HEK293 (cell line): ENCODE data around the gene UBASH3B.

Experiments
- CTCF ChIA-PET: fragments of 350-600 bp; formaldehyde crosslinking; extraction: SDS; loops from one replicate; lab custom pipeline; 2021; ENCODE audit warnings: antibody characterized with exemption; lab: Yijun Ruan, JAX
- POLR2A ChIA-PET: fragments of 300-600 bp; formaldehyde crosslinking; extraction: SDS; loops from one replicate; lab custom pipeline; 2020; ENCODE audit warnings: antibody characterized with exemption, inconsistent platforms; lab: Yijun Ruan, JAX
- H3K27ac ChIP-seq: fragments of 200-500 bp; sonication (Bioruptor generic); 2 replicates; pipeline ENCODE4 v1.5.1; 2014; ENCODE audit warnings: low read depth, low read length, control low read depth, inconsistent platforms; ENCODE audit errors: extremely low read depth
- H3K36me3 ChIP-seq, 2 experiments: fragments of 200-500 bp in 1 of 2; sonication (Bioruptor generic) in 1 of 2; 1 replicate in 1 of 2; 2 replicates in 1 of 2; pipeline ENCODE4 v1.5.1; 2014 to 2017; ENCODE audit warnings: inconsistent platforms in 2 of 2, low read length in 2 of 2; ENCODE audit not compliant: control insufficient read depth in 2 of 2, insufficient read depth in 1 of 2
- H3K4me1 ChIP-seq: fragments of 200-500 bp; sonication (Bioruptor generic); 2 replicates; pipeline ENCODE4 v1.5.1; 2014; ENCODE audit warnings: mild to moderate bottlenecking, low read length, inconsistent platforms; ENCODE audit not compliant: control insufficient read depth, insufficient read depth
- H3K4me3 ChIP-seq: 2 replicates; pipeline ENCODE4 v1.5.1; 2011; ENCODE audit warnings: low read depth, mild to moderate bottlenecking, control low read depth, low read length, moderate library complexity
- H3K9me3 ChIP-seq: fragments of 200-500 bp; sonication (Bioruptor generic); 2 replicates; pipeline ENCODE4 v1.5.1; 2014; ENCODE audit warnings: low read depth, low read length, inconsistent platforms; ENCODE audit not compliant: control insufficient read depth, insufficient read depth
- ELK4 ChIP-seq: IDR thresholded peaks from 2 replicates; pipeline ENCODE4 v1.6.1; 2011; ENCODE audit warnings: mild to moderate bottlenecking, low read depth, low read length, borderline replicate concordance
- FEZF1 ChIP-seq: fragments of 450-650 bp; formaldehyde crosslinking; IDR thresholded peaks from 2 replicates; pipeline ENCODE4 v1.5.1; 2016; ENCODE audit warnings: missing biosample characterization, missing genetic modification characterization
- KLF17 ChIP-seq: fragments of 450-650 bp; formaldehyde crosslinking; IDR thresholded peaks from 2 replicates; pipeline ENCODE4 v1.5.1; 2016; ENCODE audit warnings: missing biosample characterization, missing genetic modification characterization
- RBAK ChIP-seq: fragments of 450-650 bp; formaldehyde crosslinking; IDR thresholded peaks from 2 replicates; pipeline ENCODE4 v1.5.1; 2016; ENCODE audit warnings: missing biosample characterization, missing genetic modification characterization
- SCRT2 ChIP-seq: fragments of 450-650 bp; formaldehyde crosslinking; IDR thresholded peaks from 2 replicates; pipeline ENCODE4 v1.5.1; 2016; ENCODE audit warnings: missing biosample characterization, missing genetic modification characterization
- ZBTB11 ChIP-seq: fragments of 450-650 bp; formaldehyde crosslinking; conservative IDR thresholded peaks from 2 replicates; pipeline ENCODE4 v1.5.1; 2016; ENCODE audit warnings: low read depth, missing biosample characterization, missing genetic modification characterization
- ZFP3 ChIP-seq: fragments of 450-650 bp; formaldehyde crosslinking; IDR thresholded peaks from 2 replicates; pipeline ENCODE4 v1.5.1; 2016; ENCODE audit warnings: low read depth, missing biosample characterization, missing genetic modification characterization
- ZNF146 ChIP-seq: fragments of 450-650 bp; formaldehyde crosslinking; IDR thresholded peaks from 2 replicates; pipeline ENCODE4 v1.5.1; 2016; ENCODE audit warnings: missing biosample characterization, missing genetic modification characterization
- ZNF202 ChIP-seq: fragments of 450-650 bp; formaldehyde crosslinking; IDR thresholded peaks from 2 replicates; pipeline ENCODE4 v1.5.1; 2016; ENCODE audit warnings: missing biosample characterization, missing genetic modification characterization, borderline replicate concordance
- ZNF214 ChIP-seq: fragments of 450-650 bp; formaldehyde crosslinking; IDR thresholded peaks from 2 replicates; pipeline ENCODE4 v1.5.1; 2017; ENCODE audit warnings: missing biosample characterization, mild to moderate bottlenecking, missing genetic modification characterization, borderline replicate concordance
- ZNF24 ChIP-seq: fragments of 450-650 bp; formaldehyde crosslinking; IDR thresholded peaks from 2 replicates; pipeline ENCODE4 v1.5.1; 2016; ENCODE audit warnings: missing biosample characterization, missing genetic modification characterization
- ZNF324 ChIP-seq: fragments of 450-650 bp; formaldehyde crosslinking; IDR thresholded peaks from 2 replicates; pipeline ENCODE4 v1.5.1; 2016; ENCODE audit warnings: missing biosample characterization, missing genetic modification characterization
- ZNF510 ChIP-seq: fragments of 450-650 bp; formaldehyde crosslinking; IDR thresholded peaks from 2 replicates; pipeline ENCODE4 v1.5.1; 2018; ENCODE audit warnings: mild to moderate bottlenecking, missing genetic modification characterization, missing biosample characterization; ENCODE audit not compliant: insufficient replicate concordance
- ZNF596 ChIP-seq: fragments of 450-650 bp; IDR thresholded peaks from 2 replicates; pipeline ENCODE4 v1.5.0; 2018; ENCODE audit warnings: missing biosample characterization, mild to moderate bottlenecking, missing genetic modification characterization, moderate library complexity
- ZNF747 ChIP-seq: fragments of 450-650 bp; formaldehyde crosslinking; IDR thresholded peaks from 2 replicates; pipeline ENCODE4 v1.5.1; 2016; ENCODE audit warnings: missing biosample characterization, missing genetic modification characterization
- ZNF776 ChIP-seq: fragments of 450-650 bp; formaldehyde crosslinking; IDR thresholded peaks from 2 replicates; pipeline ENCODE4 v1.5.0; 2017; ENCODE audit warnings: missing biosample characterization, missing genetic modification characterization, borderline replicate concordance
- TF ChIP-seq, protein P1 (sequence below): fragments of 450-650 bp; formaldehyde crosslinking; IDR thresholded peaks from 2 replicates; pipeline ENCODE4 v1.5.1; 2016; ENCODE audit warnings: missing biosample characterization, missing genetic modification characterization
- TF ChIP-seq, protein P2 (sequence below): fragments of 450-650 bp; formaldehyde crosslinking; optimal IDR thresholded peaks from 2 replicates; pipeline ENCODE3; 2016; ENCODE audit warnings: missing biosample characterization, mild to moderate bottlenecking, missing genetic modification characterization
- TF ChIP-seq, protein P3 (sequence below): fragments of 450-650 bp; formaldehyde crosslinking; IDR thresholded peaks from 2 replicates; pipeline ENCODE4 v1.5.1; 2016; ENCODE audit warnings: missing biosample characterization, missing genetic modification characterization, borderline replicate concordance

UBASH3B gene

DNA sequence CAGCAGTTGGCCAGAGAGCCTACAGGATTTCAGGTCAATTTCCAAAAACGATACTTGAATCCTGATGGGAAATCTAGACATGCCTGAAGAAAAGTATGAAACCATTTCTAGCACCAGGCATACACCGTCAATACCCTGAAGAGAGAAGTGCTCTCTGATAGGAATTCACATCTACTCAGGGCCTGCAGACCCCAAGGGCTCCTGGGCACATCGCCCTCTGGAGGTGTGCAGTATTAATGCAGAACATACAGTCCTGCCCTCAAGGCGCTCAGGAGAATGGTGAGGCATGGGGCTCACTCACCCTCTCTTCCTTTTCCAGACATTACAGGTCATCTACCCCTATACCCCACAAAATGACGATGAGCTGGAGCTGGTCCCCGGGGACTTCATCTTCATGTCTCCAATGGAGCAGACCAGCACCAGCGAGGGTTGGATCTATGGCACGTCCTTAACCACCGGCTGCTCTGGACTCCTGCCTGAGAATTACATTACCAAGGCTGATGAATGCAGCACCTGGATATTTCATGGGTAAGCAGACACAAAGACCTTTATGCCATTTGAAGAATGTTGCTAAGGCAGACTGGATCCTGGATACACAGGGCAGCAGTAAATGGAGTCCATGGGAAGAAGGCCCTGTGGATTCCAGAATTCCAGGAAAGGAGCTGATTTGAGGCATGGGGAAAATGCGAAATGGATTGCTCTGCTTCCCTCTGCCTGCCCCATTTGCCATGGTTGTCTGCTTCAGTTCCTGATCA is 133.4 kb downstream of the UBASH3B start:
- CTCF ChIA-PET: interaction anchor here (0.6 to 3.3 kb wide), 11 partner anchors 8 to 160 kb away, joined by 3 to 18 read pairs (median 5); no protein-coding TSS in a partner anchor
- POLR2A ChIA-PET: no interaction called here

More for the DNA sequence above, 133.4 kb downstream of the UBASH3B start:
- Histone ChIP-seq H3K27ac (no peak overlapping the region), H3K4me3 (no peak overlapping the region), H3K36me3 (peaks cover 0 to 6% of the 10 kb centered on the region in 2 experiments; a peak in 1 of 3 replicates), H3K4me1 (no peaks in the 10 kb centered on the region), H3K9me3 (no peaks in the 10 kb centered on the region)
- TF ChIP-seq ZNF596 (tag by site-specific recombination) (no peak), ZNF214 (tag by site-specific recombination) (no peak), RBAK (tag by site-specific recombination) (no peak), ZNF510 (tag by site-specific recombination) (no peak), ELK4 (no peak), ZNF324 (no peak), ZNF24 (tag by site-specific recombination) (no peak), SCRT2 (tag by site-specific recombination) (no peak), FEZF1 (tag by site-specific recombination) (no peak), ZNF202 (no peak), ZNF146 (tag by site-specific recombination) (no peak), ZFP3 (tag by site-specific recombination) (no peak), ZBTB11 (tag by site-specific recombination) (no peak), ZNF776 (tag by site-specific recombination) (no peak), ZNF747 (tag by site-specific recombination) (no peak), KLF17 (tag by site-specific recombination) (no peak)
- TF ChIP-seq, protein P1, sequence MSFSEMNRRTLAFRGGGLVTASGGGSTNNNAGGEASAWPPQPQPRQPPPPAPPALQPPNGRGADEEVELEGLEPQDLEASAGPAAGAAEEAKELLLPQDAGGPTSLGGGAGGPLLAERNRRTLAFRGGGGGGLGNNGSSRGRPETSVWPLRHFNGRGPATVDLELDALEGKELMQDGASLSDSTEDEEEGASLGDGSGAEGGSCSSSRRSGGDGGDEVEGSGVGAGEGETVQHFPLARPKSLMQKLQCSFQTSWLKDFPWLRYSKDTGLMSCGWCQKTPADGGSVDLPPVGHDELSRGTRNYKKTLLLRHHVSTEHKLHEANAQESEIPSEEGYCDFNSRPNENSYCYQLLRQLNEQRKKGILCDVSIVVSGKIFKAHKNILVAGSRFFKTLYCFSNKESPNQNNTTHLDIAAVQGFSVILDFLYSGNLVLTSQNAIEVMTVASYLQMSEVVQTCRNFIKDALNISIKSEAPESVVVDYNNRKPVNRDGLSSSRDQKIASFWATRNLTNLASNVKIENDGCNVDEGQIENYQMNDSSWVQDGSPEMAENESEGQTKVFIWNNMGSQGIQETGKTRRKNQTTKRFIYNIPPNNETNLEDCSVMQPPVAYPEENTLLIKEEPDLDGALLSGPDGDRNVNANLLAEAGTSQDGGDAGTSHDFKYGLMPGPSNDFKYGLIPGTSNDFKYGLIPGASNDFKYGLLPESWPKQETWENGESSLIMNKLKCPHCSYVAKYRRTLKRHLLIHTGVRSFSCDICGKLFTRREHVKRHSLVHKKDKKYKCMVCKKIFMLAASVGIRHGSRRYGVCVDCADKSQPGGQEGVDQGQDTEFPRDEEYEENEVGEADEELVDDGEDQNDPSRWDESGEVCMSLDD (tag by site-specific recombination): no peak
- TF ChIP-seq, protein P2, sequence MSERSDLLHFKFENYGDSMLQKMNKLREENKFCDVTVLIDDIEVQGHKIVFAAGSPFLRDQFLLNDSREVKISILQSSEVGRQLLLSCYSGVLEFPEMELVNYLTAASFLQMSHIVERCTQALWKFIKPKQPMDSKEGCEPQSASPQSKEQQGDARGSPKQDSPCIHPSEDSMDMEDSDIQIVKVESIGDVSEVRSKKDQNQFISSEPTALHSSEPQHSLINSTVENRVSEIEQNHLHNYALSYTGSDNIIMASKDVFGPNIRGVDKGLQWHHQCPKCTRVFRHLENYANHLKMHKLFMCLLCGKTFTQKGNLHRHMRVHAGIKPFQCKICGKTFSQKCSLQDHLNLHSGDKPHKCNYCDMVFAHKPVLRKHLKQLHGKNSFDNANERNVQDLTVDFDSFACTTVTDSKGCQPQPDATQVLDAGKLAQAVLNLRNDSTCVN (tag by site-specific recombination): no peak
- TF ChIP-seq, protein P3, sequence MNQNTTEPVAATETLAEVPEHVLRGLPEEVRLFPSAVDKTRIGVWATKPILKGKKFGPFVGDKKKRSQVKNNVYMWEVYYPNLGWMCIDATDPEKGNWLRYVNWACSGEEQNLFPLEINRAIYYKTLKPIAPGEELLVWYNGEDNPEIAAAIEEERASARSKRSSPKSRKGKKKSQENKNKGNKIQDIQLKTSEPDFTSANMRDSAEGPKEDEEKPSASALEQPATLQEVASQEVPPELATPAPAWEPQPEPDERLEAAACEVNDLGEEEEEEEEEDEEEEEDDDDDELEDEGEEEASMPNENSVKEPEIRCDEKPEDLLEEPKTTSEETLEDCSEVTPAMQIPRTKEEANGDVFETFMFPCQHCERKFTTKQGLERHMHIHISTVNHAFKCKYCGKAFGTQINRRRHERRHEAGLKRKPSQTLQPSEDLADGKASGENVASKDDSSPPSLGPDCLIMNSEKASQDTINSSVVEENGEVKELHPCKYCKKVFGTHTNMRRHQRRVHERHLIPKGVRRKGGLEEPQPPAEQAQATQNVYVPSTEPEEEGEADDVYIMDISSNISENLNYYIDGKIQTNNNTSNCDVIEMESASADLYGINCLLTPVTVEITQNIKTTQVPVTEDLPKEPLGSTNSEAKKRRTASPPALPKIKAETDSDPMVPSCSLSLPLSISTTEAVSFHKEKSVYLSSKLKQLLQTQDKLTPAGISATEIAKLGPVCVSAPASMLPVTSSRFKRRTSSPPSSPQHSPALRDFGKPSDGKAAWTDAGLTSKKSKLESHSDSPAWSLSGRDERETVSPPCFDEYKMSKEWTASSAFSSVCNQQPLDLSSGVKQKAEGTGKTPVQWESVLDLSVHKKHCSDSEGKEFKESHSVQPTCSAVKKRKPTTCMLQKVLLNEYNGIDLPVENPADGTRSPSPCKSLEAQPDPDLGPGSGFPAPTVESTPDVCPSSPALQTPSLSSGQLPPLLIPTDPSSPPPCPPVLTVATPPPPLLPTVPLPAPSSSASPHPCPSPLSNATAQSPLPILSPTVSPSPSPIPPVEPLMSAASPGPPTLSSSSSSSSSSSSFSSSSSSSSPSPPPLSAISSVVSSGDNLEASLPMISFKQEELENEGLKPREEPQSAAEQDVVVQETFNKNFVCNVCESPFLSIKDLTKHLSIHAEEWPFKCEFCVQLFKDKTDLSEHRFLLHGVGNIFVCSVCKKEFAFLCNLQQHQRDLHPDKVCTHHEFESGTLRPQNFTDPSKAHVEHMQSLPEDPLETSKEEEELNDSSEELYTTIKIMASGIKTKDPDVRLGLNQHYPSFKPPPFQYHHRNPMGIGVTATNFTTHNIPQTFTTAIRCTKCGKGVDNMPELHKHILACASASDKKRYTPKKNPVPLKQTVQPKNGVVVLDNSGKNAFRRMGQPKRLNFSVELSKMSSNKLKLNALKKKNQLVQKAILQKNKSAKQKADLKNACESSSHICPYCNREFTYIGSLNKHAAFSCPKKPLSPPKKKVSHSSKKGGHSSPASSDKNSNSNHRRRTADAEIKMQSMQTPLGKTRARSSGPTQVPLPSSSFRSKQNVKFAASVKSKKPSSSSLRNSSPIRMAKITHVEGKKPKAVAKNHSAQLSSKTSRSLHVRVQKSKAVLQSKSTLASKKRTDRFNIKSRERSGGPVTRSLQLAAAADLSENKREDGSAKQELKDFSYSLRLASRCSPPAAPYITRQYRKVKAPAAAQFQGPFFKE (tag by site-specific recombination): no peak
